Liver (tissue), 3 donors: ENCODE measurements around the gene RTP4.

Experiments used
- ATF3 ChIP-seq: IDR thresholded peaks from 2 replicates; pipeline ENCODE4 v1.6.1; 2016; ENCODE audit warnings: antibody characterized with exemption
- CTCF ChIP-seq: fragments of 150-350 bp; IDR thresholded peaks from 2 replicates; pipeline ENCODE4 v1.5.1; 2017; ENCODE audit warnings: improper control_type of control experiment, low read depth, low read length; ENCODE audit not compliant: missing input control
- MAX ChIP-seq: IDR thresholded peaks from 2 replicates; pipeline ENCODE4 v1.6.1; 2016; ENCODE audit warnings: antibody characterized with exemption
- RAD21 ChIP-seq, 2 donors: IDR thresholded peaks; 2 replicates each; pipeline ENCODE4 v1.6.1; 2016; ENCODE audit warnings: antibody characterized with exemption in 2 of 2, mild to moderate bottlenecking in 2 of 2
- RXRA ChIP-seq, 2 donors: IDR thresholded peaks; 2 replicates each; pipeline ENCODE4 v1.6.1; 2017 to 2018; ENCODE audit warnings: antibody characterized with exemption in 2 of 2, mild to moderate bottlenecking in 1 of 2
- SP1 ChIP-seq: IDR thresholded peaks from 2 replicates; pipeline ENCODE4 v1.6.1; 2018; ENCODE audit warnings: antibody characterized with exemption, mild to moderate bottlenecking
- TAF1 ChIP-seq: conservative IDR thresholded peaks from 2 replicates; pipeline ENCODE4 v1.6.1; 2016; ENCODE audit warnings: antibody characterized with exemption, mild to moderate bottlenecking
- donor health status: healthy.
- donor health status: healthy.

- no peak for TF ChIP-seq SP1
- TF ChIP-seq TAF1: no peak
- peak; percentile 86 for TF ChIP-seq CTCF
- TF ChIP-seq ATF3: no peak
- no peak for TF ChIP-seq MAX
- no peak for TF ChIP-seq RXRA (IDR thresholded peaks at IDR 0.05)
- TF ChIP-seq RAD21 (IDR thresholded peaks at IDR 0.05): peak; percentile 83 to 91
Observed at GRCh38 chr3:187319699-187320302, 48.4 kb upstream of the RTP4 start.
